ENCODE data around the gene SHOC2.

GRCh38 chr10:110992006-110992800 lies 72.8 kb downstream of the SHOC2 start:
- TF ChIP-seq POLR2A (IDR thresholded peaks at IDR 0.05) (no peak), CTCF (IDR thresholded peaks at IDR 0.05) (no peak), POLR2AphosphoS5 (IDR thresholded peaks at IDR 0.05) (no peak), EP300 (IDR thresholded peaks at IDR 0.05) (no peak)
